Thymus (tissue), 11 donors: ENCODE measurements around the gene CDC42SE2. TPM values are rescaled to one million over a fixed set of nuclear protein-coding genes. Genes with fewer than 3 reads are reported as not detected.
"Not testable (repeated sequence)": the region's sequence is repeated elsewhere in the genome, so short reads cannot be mapped to it uniquely, and the experiment has no call there.

Experiments used
- DNase-seq, 9 donors: peaks; one replicate each; pipeline ENCODE4 v3.0.0-alpha.2; 2013; ENCODE audit warnings: low spot score in 9 of 9, low read depth in 6 of 9, missing footprints in 1 of 9
- H3K27ac ChIP-seq, 2 donors: one replicate each; pipeline ENCODE4 v1.5.1; 2013; ENCODE audit warnings: control low read depth in 1 of 2, low read depth in 1 of 2, low read length in 1 of 2, mild to moderate bottlenecking in 1 of 2, moderate library complexity in 1 of 2
- H3K27me3 ChIP-seq, 2 donors: one replicate each; pipeline ENCODE4 v1.5.1; 2013; ENCODE audit warnings: low read length in 1 of 2; ENCODE audit not compliant: control insufficient read depth in 2 of 2, insufficient read depth in 1 of 2
- H3K36me3 ChIP-seq, 2 donors: one replicate each; pipeline ENCODE4 v1.5.1; 2013; ENCODE audit warnings: low read length in 1 of 2, mild to moderate bottlenecking in 1 of 2, moderate library complexity in 1 of 2; ENCODE audit not compliant: control insufficient read depth in 2 of 2, insufficient read depth in 2 of 2
- H3K4me1 ChIP-seq, 2 donors: one replicate each; pipeline ENCODE4 v1.5.1; 2013; ENCODE audit warnings: low read length in 2 of 2; ENCODE audit not compliant: control insufficient read depth in 2 of 2, insufficient read depth in 2 of 2
- H3K4me3 ChIP-seq, 2 donors: one replicate each; pipeline ENCODE4 v1.5.1; 2013; ENCODE audit warnings: low read length in 2 of 2, control low read depth in 1 of 2, mild to moderate bottlenecking in 1 of 2
- H3K9me3 ChIP-seq, 2 donors: one replicate each; pipeline ENCODE4 v1.5.1; 2013; ENCODE audit warnings: low read length in 1 of 2, mild to moderate bottlenecking in 1 of 2; ENCODE audit not compliant: control insufficient read depth in 2 of 2, insufficient read depth in 1 of 2
- WGBS: extraction: QIAGEN DNeasy Blood & Tissue Kit; methylation state at CpG from one replicate; pipeline ENCODE4 v1.1.7; 2013; 5-methylcytosine and 5-hydroxymethylcytosine counted together
- polyA plus RNA-seq: library from polyadenylated mRNA; stranded (reverse); fragments of 200-250 nt; gene quantifications from one replicate; pipeline ENCODE4 v1.2.3, GENCODE V29; 2013
- total RNA-seq: library from RNA; stranded (reverse); fragments of 120-200 nt; gene quantifications from one replicate; pipeline ENCODE4 v1.2.4, GENCODE V29; 2013
- donor health status: healthy.

Gene CDC42SE2
- total and polyA plus RNA-seq, 2 donors, result 60.6 to 60.9 TPM

DNA sequence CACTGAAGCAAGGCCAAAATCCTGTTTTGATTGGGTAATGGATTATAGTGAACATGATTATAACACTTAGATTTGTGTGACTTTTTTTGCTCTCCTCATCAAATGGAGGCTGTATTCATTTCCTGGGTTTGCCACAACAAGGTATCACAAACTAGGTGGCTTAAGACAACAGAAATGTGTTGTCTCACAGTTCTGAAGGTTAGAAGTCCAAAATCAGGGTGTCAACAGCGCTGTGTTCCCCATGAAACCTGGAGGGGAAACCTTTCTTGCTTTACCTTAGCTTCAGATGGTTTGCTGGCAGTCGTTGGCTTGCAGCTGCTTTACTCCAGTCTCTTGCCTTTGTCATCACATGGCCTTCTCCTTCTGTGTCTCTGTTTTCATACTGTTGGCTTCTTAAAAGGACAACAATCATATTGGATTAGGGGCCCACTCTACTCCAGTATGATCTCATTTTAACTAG, 32.4 kb downstream of the CDC42SE2 start:
- H3K9me3 ChIP-seq, result no peaks in the 10 kb centered on the region
- no peaks in the 10 kb centered on the region for H3K27me3 ChIP-seq
- 57% methylated on average over 2 of the region's 2 CpGs for WGBS
- H3K36me3 ChIP-seq, result no peaks in the 10 kb centered on the region
- no peak overlapping the region for H3K4me3 ChIP-seq
- H3K4me1 ChIP-seq, result peaks cover 6 to 14% of the 10 kb centered on the region in 2 donors
- peak in 2 of 9 donors; percentile 31 to 43 for DNase-seq
- H3K27ac ChIP-seq, result peak overlapping the region; percentile 12 to 46

DNA sequence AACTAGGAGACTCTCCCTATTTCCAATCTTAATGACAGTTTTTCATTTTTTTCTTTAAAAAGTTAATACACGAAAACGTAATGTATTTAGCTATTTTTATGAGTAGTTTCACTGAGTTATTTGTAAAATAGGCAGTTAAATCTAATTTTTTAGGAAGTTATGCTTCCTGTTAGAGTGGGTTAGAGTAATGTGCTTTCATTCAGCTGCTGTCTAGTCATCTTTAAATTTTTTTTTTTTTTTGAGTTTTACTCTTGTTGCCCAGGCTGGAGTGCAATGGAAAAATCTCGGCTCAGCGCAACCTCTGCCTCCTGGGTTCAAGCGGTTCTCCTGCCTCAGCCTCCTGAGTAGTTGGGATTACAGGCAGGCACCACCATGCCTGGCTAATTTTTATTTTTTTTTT, 34.0 kb downstream of the CDC42SE2 start:
- DNase-seq, result no peak
- Histone ChIP-seq H3K4me1 (peaks cover 6 to 14% of the 10 kb centered on the region in 2 donors), H3K36me3 (no peaks in the 10 kb centered on the region), H3K9me3 (no peaks in the 10 kb centered on the region), H3K27ac (no peak overlapping the region), H3K27me3 (no peaks in the 10 kb centered on the region), H3K4me3 (no peak overlapping the region)
- 78% methylated on average over 5 of the region's 5 CpGs for WGBS

DNA sequence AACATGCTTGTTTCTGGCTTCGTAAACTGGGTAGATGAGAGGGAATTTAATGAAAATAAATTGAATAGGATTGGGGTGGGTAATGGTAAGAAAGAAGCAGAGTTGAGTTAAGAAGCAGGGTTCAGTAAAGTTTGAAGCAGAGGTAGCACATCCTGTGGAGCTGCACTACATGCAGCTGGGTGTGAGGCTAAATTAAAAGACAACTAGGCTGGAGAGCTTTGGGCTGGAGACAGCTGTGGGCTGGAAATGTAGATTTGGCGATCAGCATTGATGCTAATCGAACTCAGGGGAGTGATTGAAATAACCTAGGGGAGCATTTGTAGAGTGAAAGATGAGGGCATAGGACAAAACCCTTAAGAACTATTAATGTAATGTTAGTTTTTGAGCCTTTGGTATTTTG, 35.6 kb downstream of the CDC42SE2 start:
- H3K36me3 ChIP-seq, result no peaks in the 10 kb centered on the region
- WGBS, result 95% methylated on average over 3 of the region's 3 CpGs
- DNase-seq, result no peak
- H3K27me3 ChIP-seq, result no peaks in the 10 kb centered on the region
- no peak overlapping the region for H3K27ac ChIP-seq
- no peaks in the 10 kb centered on the region for H3K9me3 ChIP-seq
- no peak overlapping the region for H3K4me3 ChIP-seq
- peaks cover 6 to 14% of the 10 kb centered on the region in 2 donors for H3K4me1 ChIP-seq

DNA sequence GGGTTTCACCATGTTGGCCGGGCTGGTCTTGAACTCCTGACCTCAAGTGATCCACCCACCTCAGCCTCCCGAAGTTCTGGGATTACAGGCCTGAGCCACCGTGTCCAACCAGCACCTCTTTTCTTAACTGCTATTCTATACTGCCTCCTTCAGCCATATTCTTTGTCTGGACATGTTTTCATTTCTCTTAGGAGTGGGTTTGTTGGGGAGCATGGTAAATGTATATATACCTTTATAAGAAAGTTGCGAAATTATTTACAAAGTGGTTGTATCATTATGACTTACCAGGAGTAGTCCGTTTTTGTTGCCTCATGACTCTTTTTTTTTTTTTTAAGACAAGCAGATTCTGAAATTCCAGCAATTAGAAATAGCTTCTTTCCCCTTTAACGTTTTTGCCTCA, 38.7 kb downstream of the CDC42SE2 start:
- 89% methylated on average over 6 of the region's 6 CpGs for WGBS
- H3K9me3 ChIP-seq, result no peaks in the 10 kb centered on the region
- peaks cover 0 to 5% of the 10 kb centered on the region in 2 donors for H3K4me1 ChIP-seq
- no peaks in the 10 kb centered on the region for H3K36me3 ChIP-seq
- DNase-seq, result no peak
- no peak overlapping the region for H3K27ac ChIP-seq
- H3K4me3 ChIP-seq, result no peak overlapping the region
- no peaks in the 10 kb centered on the region for H3K27me3 ChIP-seq

DNA sequence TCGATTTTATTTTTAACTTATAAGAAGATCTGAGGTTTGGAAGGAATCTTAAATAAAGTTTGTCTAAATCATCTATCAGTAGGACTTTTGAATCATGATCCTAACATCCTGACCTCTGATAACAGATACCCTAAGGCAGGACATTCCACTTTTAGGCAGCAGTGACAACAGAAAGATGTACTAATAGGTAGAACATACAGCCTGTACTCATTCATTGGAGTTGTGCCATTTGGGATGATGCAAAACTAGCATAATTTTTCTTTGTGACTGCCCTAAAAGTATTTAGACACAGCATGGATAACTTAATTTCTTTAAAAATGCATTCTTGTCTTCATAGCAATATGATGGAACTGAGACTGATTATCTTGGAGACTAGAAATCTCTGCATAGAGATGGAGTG, 39.7 kb downstream of the CDC42SE2 start:
- WGBS, result 94% methylated on average over 1 of the region's 1 CpG

DNA sequence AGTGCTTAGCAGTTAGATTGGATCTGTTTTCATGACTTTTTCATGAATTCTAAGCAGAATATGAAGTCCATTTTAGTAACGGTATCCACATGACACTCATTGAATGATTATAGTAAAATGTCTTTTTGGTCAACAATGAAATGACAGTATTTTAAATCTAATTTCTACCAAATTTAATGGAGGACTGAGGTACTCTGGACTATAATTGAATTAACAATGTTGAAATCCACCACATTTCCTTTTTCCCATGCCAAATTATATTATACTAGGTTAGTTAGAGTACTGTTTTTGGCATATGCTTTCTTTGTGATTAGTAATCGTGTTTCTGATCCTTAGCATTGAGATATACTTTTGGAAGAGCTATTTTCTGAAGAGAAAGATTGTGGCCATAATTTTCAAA, 40.6 kb downstream of the CDC42SE2 start:
- H3K4me3 ChIP-seq, result no peak overlapping the region
- no peak for DNase-seq
- no peaks in the 10 kb centered on the region for H3K36me3 ChIP-seq
- no peaks in the 10 kb centered on the region for H3K9me3 ChIP-seq
- no peaks in the 10 kb centered on the region for H3K27me3 ChIP-seq
- WGBS, result 98% methylated on average over 2 of the region's 2 CpGs
- no peak overlapping the region for H3K27ac ChIP-seq
- peaks cover 0 to 2% of the 10 kb centered on the region in 2 donors for H3K4me1 ChIP-seq

More for the DNA sequence above, 39.7 kb downstream of the CDC42SE2 start:
- Histone ChIP-seq H3K4me3 (no peak overlapping the region), H3K27ac (no peak overlapping the region), H3K36me3 (no peaks in the 10 kb centered on the region), H3K9me3 (no peaks in the 10 kb centered on the region), H3K27me3 (no peaks in the 10 kb centered on the region), H3K4me1 (peaks cover 0 to 5% of the 10 kb centered on the region in 2 donors)
- no peak for DNase-seq

DNA sequence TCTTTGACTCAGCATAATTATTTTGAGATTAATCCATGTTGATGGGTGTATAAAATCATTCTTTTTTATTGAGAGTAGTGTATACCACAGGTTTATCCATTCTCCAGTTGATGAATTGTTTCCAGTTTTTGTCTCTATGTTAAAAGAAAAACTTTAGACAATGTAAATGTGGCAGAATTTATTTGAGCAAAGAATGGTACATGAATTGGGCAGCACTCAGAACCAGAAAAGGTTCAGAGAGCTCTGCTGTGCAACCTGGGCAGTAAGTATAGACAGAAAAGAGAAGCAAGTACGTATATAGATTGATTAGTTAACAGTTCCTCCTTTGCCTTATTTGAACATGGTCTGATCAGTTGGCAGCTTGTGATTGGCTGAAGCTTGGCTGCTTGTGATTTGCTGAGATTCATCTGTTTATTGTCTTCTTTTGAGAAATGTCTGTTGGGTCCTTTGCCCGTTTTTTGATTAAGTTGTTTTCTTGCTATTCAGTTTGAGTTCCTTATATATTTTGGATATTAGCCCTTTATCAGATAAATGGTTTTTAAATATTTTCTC, 41.4 kb downstream of the CDC42SE2 start:
- Histone ChIP-seq H3K27ac (no peak overlapping the region), H3K9me3 (no peaks in the 10 kb centered on the region), H3K4me1 (no peaks in the 10 kb centered on the region), H3K27me3 (no peaks in the 10 kb centered on the region), H3K4me3 (no peak overlapping the region), H3K36me3 (no peaks in the 10 kb centered on the region)
- WGBS, result 97% methylated on average over 2 of the region's 2 CpGs
- no peak for DNase-seq

DNA sequence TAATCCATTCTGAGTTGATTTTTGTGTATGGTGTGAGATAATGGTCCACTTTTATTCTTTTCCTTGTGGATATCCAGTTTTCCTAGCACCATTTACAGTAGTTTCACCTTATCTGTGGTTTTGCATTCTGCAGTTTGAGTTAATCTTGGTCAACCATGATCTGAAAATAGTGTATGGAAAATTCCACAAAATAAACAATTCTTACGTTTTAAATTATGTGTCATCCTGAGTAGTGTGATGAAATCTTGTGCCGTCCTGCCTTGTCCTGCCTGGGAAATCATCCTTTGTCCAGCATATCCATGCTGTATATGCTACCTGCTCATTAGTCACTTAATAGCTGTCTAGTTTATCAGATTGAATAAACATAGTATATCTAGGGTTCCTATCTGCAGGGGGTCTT, 42.1 kb downstream of the CDC42SE2 start:
- WGBS, result 94% methylated on average over 2 of the region's 2 CpGs
- DNase-seq, result no peak
- Histone ChIP-seq H3K4me1 (no peaks in the 10 kb centered on the region), H3K27ac (no peak overlapping the region), H3K27me3 (no peaks in the 10 kb centered on the region), H3K9me3 (no peaks in the 10 kb centered on the region), H3K36me3 (no peaks in the 10 kb centered on the region), H3K4me3 (no peak overlapping the region)

DNA sequence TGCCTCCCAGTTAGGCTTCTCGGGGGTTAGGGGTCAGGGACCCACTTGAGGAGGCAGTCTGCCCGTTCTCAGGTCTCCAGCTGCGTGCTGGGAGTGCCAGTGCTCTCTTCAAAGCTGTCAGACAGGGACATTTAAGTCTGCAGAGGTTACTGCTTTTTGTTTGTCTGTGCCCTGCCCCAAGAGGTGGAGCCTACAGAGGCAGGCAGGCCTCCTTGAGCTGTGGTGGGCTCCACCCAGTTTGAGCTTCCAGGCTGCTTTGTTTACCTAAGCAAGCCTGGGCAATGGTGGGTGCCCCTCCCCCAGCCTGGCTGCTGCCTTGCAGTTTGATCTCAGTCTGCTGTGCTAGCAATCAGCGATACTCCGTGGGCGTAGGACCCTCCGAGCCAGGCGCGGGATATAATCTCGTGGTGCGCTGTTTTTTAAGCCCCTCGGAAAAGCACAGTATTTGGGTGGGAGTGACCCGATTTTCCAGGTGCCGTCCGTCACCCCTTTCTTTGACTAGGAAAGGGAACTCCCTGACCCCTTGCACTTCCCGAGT, 48.5 kb downstream of the CDC42SE2 start:
- H3K9me3 ChIP-seq, H3K27me3 ChIP-seq, H3K27ac ChIP-seq, DNase-seq, H3K4me3 ChIP-seq, H3K36me3 ChIP-seq, H3K4me1 ChIP-seq: not testable (repeated sequence)
- 91% methylated on average over 16 of the region's 16 CpGs for WGBS
